Activated CD4-positive, alpha-beta memory T cell treated with anti-CD3 and anti-CD28 coated beads for 36 hours (primary cell): ENCODE measurements around the gene TRAF6. TPM values are rescaled to one million over a fixed set of nuclear protein-coding genes. Genes with fewer than 3 reads are reported as not detected.

Experiments
- CTCF ChIA-PET: fragments of 350-600 bp; sonication (Branson Sonifier 250); formaldehyde crosslinking; loops from one replicate; lab custom pipeline; 2021; ENCODE audit warnings: antibody characterized with exemption, inconsistent platforms; lab: Charles Lee
- POLR2A ChIA-PET: fragments of 350-600 bp; sonication (Branson Sonifier 250); formaldehyde crosslinking; loops from one replicate; lab custom pipeline; 2021; ENCODE audit warnings: antibody characterized with exemption; lab: Charles Lee
- DNase-seq: peaks from one replicate; pipeline ENCODE4 v3.0.0-alpha.2; 2020
- H3K27ac Mint-ChIP-seq: one replicate; pipeline ENCODE4 v1.8.0; 2021; ENCODE audit warnings: mixed read lengths
- H3K27me3 Mint-ChIP-seq: one replicate; pipeline ENCODE4 v1.8.0; 2021; ENCODE audit warnings: mixed read lengths
- H3K36me3 Mint-ChIP-seq: one replicate; pipeline ENCODE4 v1.8.0; 2021; ENCODE audit warnings: mixed read lengths
- H3K4me1 Mint-ChIP-seq: one replicate; pipeline ENCODE4 v1.8.0; 2021; ENCODE audit warnings: low read depth, mixed read lengths
- H3K4me3 Mint-ChIP-seq: one replicate; pipeline ENCODE4 v1.8.0; 2021; ENCODE audit warnings: mild to moderate bottlenecking, mixed read lengths
- H3K9me3 Mint-ChIP-seq: one replicate; pipeline ENCODE4 v1.8.0; 2021; ENCODE audit warnings: mixed read lengths
- intact Hi-C: fragments of 100-400 bp; cut with micrococcal nuclease; formaldehyde crosslinking; loops from one replicate; pipeline ENCODE4 v1.15.1; 2023
- total RNA-seq, 2 experiments: library from RNA; stranded (reverse); gene quantifications; one replicate each; pipeline ENCODE4 v1.2.3, GENCODE V29; 2021

The TRAF6 gene
- total RNA-seq, 2 experiments from 2014 or later = 12.0 to 12.1 TPM

- H3K9me3 Mint-ChIP-seq = no peaks in the 10 kb centered on the region
- ChIA-PET CTCF (interaction anchor here (1.2 kb wide), 1 partner anchor 45 kb away, joined by 4 read pairs; no protein-coding TSS in a partner anchor), POLR2A (no interaction called here)
- intact Hi-C loops = no loop called here
- DNase-seq = no peak
- H3K27me3 Mint-ChIP-seq = no peaks in the 10 kb centered on the region
- H3K4me3 Mint-ChIP-seq = no peak overlapping the region
- peaks cover 39% of the 10 kb centered on the region for H3K4me1 Mint-ChIP-seq
- H3K27ac Mint-ChIP-seq = no peak overlapping the region
- peaks cover 58% of the 10 kb centered on the region for H3K36me3 Mint-ChIP-seq
Measured at GRCh38 chr11:36447947-36448346, 62.1 kb downstream of the TRAF6 start.

GRCh38 chr11:36447514-36447913 is 62.6 kb downstream of the TRAF6 start:
- no peak for DNase-seq
- H3K4me3 Mint-ChIP-seq = no peak overlapping the region
- no peak overlapping the region for H3K27ac Mint-ChIP-seq
- CTCF ChIA-PET = no interaction called here
- POLR2A ChIA-PET = no interaction called here
- no peaks in the 10 kb centered on the region for H3K9me3 Mint-ChIP-seq
- H3K27me3 Mint-ChIP-seq = no peaks in the 10 kb centered on the region
- peaks cover 58% of the 10 kb centered on the region for H3K36me3 Mint-ChIP-seq
- peaks cover 37% of the 10 kb centered on the region for H3K4me1 Mint-ChIP-seq
- intact Hi-C loops = no loop called here

- Mint-ChIP-seq H3K27ac (no peak overlapping the region), H3K27me3 (no peaks in the 10 kb centered on the region), H3K36me3 (peaks cover 53% of the 10 kb centered on the region), H3K4me1 (peaks cover 31% of the 10 kb centered on the region), H3K9me3 (no peaks in the 10 kb centered on the region), H3K4me3 (no peak overlapping the region)
- intact Hi-C loops = no loop called here
- no peak for DNase-seq
- ChIA-PET POLR2A (no interaction called here), CTCF (no interaction called here)
Measured at GRCh38 chr11:36446135-36446534, 63.9 kb downstream of the TRAF6 start.

- no peak overlapping the region for H3K27ac Mint-ChIP-seq
- no peak overlapping the region for H3K4me3 Mint-ChIP-seq
- peaks cover 47% of the 10 kb centered on the region for H3K36me3 Mint-ChIP-seq
- POLR2A ChIA-PET = no interaction called here
- H3K27me3 Mint-ChIP-seq = no peaks in the 10 kb centered on the region
- intact Hi-C loops = no loop called here
- H3K4me1 Mint-ChIP-seq = peaks cover 19% of the 10 kb centered on the region
- CTCF ChIA-PET = no interaction called here
- DNase-seq = no peak
- peaks cover 2% of the 10 kb centered on the region for H3K9me3 Mint-ChIP-seq
Measured at GRCh38 chr11:36443661-36444060, 66.4 kb downstream of the TRAF6 start.

GRCh38 chr11:36441610-36442208 is 68.4 kb downstream of the TRAF6 start:
- intact Hi-C loops = loop anchor here (1.0 to 2.0 kb wide), 6 partner anchors 9 to 87 kb away; no protein-coding TSS in a partner anchor
- peak overlapping the region; percentile 34 for H3K27ac Mint-ChIP-seq
- peaks cover 2% of the 10 kb centered on the region for H3K9me3 Mint-ChIP-seq
- peak; percentile 55 for DNase-seq
- ChIA-PET POLR2A (interaction anchor here (1.0 to 1.6 kb wide), 4 partner anchors 10 to 78 kb away, joined by 3 to 5 read pairs (median 4); no protein-coding TSS in a partner anchor), CTCF (interaction anchor here (1.0 to 1.7 kb wide), 2 partner anchors 63 to 66 kb away, joined by 5 to 6 read pairs; no protein-coding TSS in a partner anchor)
- no peak overlapping the region for H3K4me3 Mint-ChIP-seq
- peaks cover 39% of the 10 kb centered on the region for H3K36me3 Mint-ChIP-seq
- peaks cover 19% of the 10 kb centered on the region for H3K4me1 Mint-ChIP-seq
- H3K27me3 Mint-ChIP-seq = no peaks in the 10 kb centered on the region

- CTCF ChIA-PET = no interaction called here
- Mint-ChIP-seq H3K27ac (no peak overlapping the region), H3K36me3 (peaks cover 33% of the 10 kb centered on the region), H3K4me1 (peaks cover 31% of the 10 kb centered on the region), H3K27me3 (no peaks in the 10 kb centered on the region), H3K4me3 (no peak overlapping the region), H3K9me3 (peaks cover 2% of the 10 kb centered on the region)
- intact Hi-C loops = no loop called here
- no peak for DNase-seq
- POLR2A ChIA-PET = no interaction called here
Measured at GRCh38 chr11:36438126-36438525, 71.9 kb downstream of the TRAF6 start.

GRCh38 chr11:36437413-36437812 is 72.7 kb downstream of the TRAF6 start:
- CTCF ChIA-PET = no interaction called here
- peaks cover 30% of the 10 kb centered on the region for H3K36me3 Mint-ChIP-seq
- no peak for DNase-seq
- no peak overlapping the region for H3K27ac Mint-ChIP-seq
- peaks cover 31% of the 10 kb centered on the region for H3K4me1 Mint-ChIP-seq
- H3K4me3 Mint-ChIP-seq = no peak overlapping the region
- intact Hi-C loops = no loop called here
- POLR2A ChIA-PET = no interaction called here
- H3K9me3 Mint-ChIP-seq = peaks cover 2% of the 10 kb centered on the region
- no peaks in the 10 kb centered on the region for H3K27me3 Mint-ChIP-seq

Other genes with a start within 250 kb of the TRAF6 start
- 10 to 100 TPM; 23.7 to 28.1 TPM for gene COMMD9, start 220.8 kb downstream of the TRAF6 start, total RNA-seq
- 10 to 100 TPM; 42.7 to 43.6 TPM for gene PRR5L, start 214.0 kb downstream of the TRAF6 start, total RNA-seq
- gene RAG1, start 57.7 kb upstream of the TRAF6 start, total RNA-seq = under 1 TPM; 0.29 to 0.41 TPM
- gene IFTAP, start 84.2 kb upstream of the TRAF6 start, total RNA-seq = 1 to 10 TPM; 2.7 to 3.0 TPM
- gene RAG2, start 88.0 kb upstream of the TRAF6 start, total RNA-seq = not detected